ENCODE measurements around the gene CLCN7.

DNA sequence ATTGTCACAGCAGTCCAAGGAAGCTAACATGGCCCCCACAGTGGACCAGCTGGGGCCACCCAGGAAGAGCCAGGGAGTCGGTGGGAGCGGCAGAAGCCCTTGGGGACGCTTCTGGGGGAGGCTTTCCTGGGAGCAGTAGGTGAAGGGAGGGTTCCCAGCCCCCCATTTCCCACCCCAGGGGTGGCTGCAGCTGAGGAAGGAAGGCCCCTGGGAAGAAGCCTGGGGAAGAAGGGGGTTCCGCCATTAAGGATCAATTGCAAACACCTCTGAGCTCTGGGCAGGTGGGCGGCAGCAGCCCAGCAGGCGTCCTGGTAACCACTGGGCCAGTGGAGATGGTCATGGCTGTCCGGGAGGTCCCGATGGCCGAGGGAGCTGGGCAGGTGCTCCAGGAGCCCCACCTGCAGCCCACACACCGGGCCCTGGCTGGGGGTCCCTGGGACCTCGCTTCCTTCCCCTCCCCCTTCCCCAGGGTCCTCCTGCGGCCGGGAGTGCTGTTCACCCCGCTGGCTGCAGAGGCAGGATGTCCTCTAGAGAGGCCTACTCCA lies 44.5 kb downstream of the CLCN7 start:
- TF ChIP-seq EP300 (IDR thresholded peaks at IDR 0.05) (no peak), CTCF (IDR thresholded peaks at IDR 0.05) (no peak), POLR2A (IDR thresholded peaks at IDR 0.05) (no peak)

Data from upper lobe of left lung (tissue), 4 donors.